ENCODE data around the gene STXBP6.
"Not testable (repeated sequence)": the region's sequence is repeated elsewhere in the genome, so short reads cannot be mapped to it uniquely, and the experiment has no call there.

The STXBP6 gene

DNA sequence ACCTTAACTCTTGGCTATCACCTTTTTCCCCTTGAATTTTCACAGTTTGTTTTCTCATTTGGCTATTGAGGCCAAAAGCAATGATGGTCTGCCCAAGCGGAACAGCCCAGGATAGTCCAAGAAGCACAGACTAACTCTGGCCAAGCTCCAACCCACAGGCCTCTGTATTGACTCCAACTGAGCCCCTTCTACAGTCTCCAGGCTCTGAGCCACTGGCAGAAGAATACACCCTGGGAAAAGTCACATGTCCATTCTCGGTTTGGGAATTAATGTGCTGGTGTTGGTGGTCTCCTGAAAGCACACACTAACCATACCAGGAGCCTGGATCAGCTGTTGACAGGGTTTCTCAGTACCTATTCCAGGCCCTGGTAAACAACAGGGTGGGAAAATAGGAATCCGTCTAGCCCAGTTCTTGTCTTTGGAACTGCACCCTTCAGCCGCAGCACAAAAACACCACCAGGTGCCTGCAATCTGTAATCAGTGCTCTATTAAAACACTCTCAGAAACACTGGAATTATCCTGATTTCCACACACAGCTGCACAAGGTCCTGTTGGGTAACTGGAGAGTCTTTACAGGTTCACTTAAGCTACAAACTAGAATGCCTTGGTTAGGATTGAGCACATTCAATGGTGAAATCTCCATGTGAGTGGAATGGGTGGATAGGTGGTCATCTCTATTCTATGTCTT, 63.6 kb downstream of the STXBP6 start:
- DNase-seq (ENCODE audit: low read depth), result no peak

GRCh38 chr14:24984846-24985589, 64.9 kb downstream of the STXBP6 start:
- no peak for DNase-seq (ENCODE audit: low read depth)

DNA sequence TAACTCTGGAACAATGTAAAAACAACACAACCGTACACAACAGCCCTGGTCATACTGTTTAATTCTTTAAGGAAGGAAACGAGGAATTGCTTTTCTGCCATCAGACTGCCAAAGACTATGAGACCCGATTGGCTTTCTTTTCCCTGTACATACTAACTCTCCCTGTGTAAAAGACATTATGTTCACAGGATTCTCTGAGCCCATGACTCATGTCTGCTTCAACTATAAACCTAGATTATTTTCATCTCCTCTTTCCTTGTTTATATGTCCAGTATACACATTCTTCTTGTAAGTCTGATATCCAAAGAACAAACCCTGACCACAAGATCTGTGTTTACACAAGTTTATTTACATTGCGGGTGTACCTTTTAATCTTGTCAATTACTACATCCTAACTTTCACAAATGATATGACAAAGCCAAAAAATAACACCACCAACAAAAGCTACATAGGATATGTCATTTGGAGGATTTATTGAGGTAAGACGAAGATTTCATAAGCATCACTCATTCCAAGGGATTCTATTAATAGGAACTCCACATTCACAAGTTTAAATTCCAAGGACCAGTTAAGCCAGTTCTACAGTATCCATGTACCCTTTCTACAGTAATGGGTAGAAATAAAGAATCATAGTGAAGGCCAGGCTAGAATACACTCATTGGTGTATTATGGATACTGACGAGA, 67.3 kb downstream of the STXBP6 start:
- no peak for DNase-seq (ENCODE audit: low read depth)

- no peak for DNase-seq (ENCODE audit: low read depth)
These were observed 70.2 kb downstream of the STXBP6 start for GRCh38 chr14:24979725-24980239.

- no peak for DNase-seq (ENCODE audit: low read depth)
These were observed 70.9 kb downstream of the STXBP6 start for GRCh38 chr14:24978862-24979724.

DNA sequence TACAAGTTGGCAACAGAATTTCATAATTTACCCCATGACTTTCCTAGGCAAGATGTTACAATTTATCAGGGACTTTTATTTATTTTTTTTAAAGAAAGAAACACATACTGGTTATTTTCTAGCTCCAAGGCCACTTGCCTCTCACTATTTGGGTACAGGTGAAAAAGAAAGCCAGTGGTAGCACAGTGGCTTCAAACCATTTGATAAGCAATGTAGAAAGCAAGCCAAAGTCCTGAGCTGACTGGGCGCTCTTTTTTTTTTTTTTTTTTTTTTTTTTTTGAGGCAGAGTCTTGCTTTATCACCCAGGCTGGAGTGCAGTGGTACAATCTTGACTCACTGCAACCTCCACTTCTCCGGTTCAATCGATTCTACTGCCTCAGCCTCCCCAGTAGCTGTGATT, 73.3 kb downstream of the STXBP6 start:
- no peak for DNase-seq (ENCODE audit: low read depth)

DNA sequence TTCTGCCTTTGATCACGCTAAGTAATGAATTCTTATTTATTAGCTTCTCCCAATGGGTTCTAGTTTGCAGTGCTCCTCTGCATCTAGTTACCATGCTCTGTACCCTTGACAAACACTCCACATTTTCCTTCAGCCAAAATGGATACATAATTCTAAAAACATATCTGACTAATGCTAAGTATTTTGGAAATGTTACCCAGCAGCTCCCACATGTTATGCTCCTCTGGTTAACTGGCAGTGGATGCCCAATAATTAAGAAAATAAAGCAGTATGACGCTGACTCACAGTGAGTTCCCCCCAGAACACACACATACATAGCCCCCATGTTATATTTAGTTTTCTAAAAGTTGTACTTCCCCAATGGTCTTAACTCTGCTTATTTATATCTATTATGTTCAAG, 74.6 kb downstream of the STXBP6 start:
- DNase-seq (ENCODE audit: low read depth), result no peak

DNA sequence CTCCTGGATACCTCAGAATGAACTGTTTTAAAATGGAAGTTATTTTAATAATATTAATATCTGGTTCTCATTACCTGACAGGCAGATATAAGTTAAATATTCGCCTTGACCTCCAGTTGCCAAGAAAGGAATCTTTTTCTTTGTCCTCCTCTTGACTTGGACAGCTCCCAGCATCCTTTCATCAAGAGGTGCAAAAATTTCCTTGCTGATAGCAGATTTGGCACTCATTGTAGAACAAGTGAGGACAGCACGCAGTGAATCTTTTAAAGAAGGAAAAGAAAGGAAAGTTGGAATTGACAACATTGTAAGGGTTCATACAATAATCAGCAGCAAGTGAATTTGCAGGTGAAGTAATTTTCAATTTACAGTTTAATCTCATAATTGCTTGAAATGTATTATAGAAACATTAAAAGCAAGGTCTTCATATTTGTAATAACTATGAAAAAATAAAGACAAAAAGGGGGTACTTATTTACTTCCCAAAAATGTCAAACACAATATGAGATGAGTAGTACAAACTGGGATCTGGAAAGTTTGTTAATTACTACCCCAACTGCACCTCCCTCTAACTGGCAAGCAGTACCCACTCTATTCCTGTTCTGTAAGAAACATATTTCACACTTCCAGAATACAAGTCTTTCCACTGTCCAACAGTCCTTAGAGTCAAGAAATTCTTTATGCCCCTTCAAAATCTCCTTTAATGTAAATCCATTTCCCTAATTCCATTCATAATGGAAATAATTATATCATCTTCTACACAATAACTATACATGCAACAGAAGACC, 75.2 kb downstream of the STXBP6 start:
- no peak for DNase-seq (ENCODE audit: low read depth)

DNA sequence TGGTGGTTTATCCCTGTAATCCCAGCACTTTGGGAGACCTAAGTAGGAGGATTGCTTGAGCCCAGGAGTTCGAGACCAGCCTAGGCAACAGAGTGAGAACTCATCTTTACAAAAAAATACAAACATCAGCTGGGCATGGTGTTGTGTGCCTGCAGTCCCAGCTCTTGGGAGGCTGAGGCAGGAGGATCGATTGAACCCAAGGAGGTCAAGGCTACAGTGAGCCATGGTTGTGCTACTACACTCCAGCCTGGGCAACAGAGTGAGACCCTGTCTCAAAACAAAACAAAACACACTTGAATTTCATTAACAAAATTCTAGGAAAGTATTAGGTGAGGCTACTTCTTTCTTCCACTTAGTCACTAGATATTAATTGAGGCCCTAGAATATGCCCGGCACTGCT, 77.1 kb downstream of the STXBP6 start:
- DNase-seq (ENCODE audit: low read depth), result no peak

GRCh38 chr14:24971255-24971654, 78.7 kb downstream of the STXBP6 start:
- DNase-seq (ENCODE audit: low read depth), result no peak

GRCh38 chr14:24966579-24966964, 83.4 kb downstream of the STXBP6 start:
- no peak for DNase-seq (ENCODE audit: low read depth)

GRCh38 chr14:24965934-24966578, 83.9 kb downstream of the STXBP6 start:
- peak; percentile 3 for DNase-seq (ENCODE audit: low read depth)

- DNase-seq (ENCODE audit: low read depth), result no peak
These were observed 84.4 kb downstream of the STXBP6 start for GRCh38 chr14:24965578-24965933.

DNA sequence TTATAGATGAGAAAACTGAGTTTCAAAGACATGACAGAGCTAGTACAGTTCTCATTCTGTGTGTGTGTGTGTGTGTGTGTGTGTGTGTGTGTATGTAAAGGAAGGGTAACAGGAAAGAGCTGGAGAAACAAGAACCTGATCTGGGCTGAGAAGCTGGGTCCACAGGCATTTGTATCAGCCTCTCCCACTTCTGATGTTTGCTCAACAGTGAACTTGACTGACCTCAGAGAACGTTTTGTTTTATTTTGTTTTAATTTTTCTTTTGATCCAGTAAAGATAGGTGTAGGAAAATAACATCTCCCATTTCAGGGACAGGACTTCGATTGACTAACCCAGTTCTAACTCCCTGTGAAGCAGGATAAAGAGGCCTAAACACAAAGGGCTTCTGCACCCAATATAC, 85.4 kb downstream of the STXBP6 start:
- no peak for DNase-seq (ENCODE audit: low read depth)

GRCh38 chr14:24964048-24964447, 85.9 kb downstream of the STXBP6 start:
- DNase-seq (ENCODE audit: low read depth), result no peak

- not testable (repeated sequence) for DNase-seq (ENCODE audit: low read depth)
These were observed 87.8 kb downstream of the STXBP6 start for GRCh38 chr14:24962118-24962517.

DNA sequence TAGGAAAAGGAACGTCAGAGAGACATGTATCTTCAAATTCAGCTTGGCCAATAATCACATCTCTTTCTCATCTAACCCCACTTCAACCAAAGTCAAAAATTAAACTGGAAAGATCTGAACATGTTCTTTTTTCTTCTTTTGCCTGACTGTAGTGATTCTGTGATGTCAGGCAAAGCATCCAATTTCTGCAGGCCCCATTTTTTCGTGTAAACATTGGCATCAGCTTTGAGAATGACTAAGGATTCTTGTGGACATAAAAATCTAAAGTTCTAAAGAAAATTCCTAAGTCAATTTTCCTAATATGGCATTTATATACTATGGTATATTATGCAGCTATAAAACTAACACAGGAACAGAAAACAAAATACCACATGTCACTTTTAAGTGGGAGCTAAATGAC, 89.1 kb downstream of the STXBP6 start:
- no peak for DNase-seq (ENCODE audit: low read depth)

DNA sequence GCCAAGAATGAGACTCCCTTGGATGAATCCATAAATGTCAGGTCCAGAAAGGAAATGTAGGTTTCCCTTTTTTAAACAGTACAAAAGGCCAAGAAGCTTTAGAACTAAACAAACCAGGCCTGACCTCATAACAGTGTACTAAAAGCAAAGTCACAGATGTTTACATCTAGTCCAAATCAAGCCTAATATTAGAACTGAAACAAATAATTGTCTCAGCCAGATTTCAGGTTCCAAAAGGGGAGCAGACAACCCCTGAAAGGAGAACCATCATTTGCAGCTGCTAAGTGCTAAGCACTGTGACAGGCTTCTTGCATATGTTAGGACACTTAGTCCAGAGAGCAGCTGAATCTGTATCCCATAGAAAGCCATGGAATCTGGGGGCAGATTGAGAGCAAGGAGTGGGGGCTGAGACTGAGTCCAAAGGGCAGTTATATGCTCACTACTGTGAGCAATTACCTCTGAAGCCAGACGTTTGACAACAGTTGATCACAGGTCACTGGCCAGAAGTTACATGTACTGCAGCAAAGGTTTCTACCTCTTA, 90.1 kb downstream of the STXBP6 start:
- no peak for DNase-seq (ENCODE audit: low read depth)

DNA sequence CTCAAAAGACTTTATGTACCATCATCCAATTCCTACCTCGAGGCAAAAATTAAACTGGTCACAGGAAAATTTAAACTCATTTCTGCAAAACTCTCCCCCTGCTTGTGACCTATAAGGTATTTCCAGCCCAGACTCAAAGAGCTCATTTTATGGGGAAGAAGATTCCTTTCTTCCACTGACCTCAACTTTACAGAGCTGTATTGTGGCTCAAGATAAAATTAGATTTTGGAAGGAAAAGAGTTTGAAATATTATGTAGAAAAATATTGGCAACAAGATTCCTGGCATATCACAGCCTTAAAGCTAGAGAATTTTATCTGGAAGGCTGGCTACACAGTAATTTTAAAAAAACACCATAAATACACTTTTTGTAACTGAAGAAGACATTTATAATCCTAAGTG, 91.7 kb downstream of the STXBP6 start:
- no peak for DNase-seq (ENCODE audit: low read depth)

- no peak for DNase-seq (ENCODE audit: low read depth)
These were observed 92.1 kb downstream of the STXBP6 start for GRCh38 chr14:24957814-24958213.

- no peak for DNase-seq (ENCODE audit: low read depth)
These were observed 93.8 kb downstream of the STXBP6 start for GRCh38 chr14:24956104-24956503.

Measured in GM04503 (cell line).